GM19468 (cell line): ENCODE data around the gene MYO15A.

ENCODE experiments used
- ATAC-seq: cut with Tn5 transposase; IDR thresholded peaks from one replicate; pipeline ENCODE4 v1.9.1; 2021; ENCODE audit warnings: mild to moderate bottlenecking, moderate library complexity, moderate number of reproducible peaks; ENCODE audit not compliant: unreplicated experiment; ENCODE audit errors: extremely low read depth

MYO15A gene

DNA sequence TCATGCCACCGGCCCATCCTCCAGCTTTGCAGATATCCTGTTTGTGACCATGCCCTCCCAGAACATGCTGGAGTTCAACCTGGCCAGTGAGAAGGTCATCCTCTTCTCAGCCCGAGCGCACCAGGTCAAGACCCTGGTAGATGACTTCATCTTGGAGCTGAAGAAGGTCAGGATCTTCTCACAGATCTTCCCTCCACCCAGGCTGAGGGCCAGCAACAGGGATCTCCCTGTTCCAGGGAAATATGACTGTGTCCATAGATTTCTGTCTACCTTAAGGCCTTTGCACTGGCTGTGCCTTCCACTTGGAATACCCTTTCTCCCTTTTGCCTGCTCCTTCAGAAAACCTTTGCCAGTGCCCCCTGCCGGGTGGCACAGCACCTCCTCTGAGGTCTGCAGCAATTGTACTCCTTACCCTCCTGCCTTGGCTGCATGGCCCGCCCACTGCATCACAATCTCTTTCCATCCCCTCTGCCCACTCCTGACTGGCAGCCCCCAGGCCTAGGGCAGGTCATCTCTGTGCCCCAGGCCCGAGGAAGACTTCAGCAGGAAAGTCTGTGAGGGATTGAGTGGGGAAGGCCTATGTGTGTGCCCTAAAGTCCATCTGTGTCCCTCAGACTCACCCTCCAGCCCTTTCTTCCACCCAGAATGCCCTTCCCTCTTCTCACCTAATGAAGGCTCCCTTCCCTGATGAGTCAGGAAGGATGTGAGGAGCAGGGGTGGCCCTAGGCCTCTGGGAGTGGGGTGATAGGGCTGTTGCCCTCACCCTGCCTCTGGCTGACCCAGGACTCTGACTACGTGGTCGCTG, 47.8 kb downstream of the MYO15A start:
- ATAC-seq = no peak

DNA sequence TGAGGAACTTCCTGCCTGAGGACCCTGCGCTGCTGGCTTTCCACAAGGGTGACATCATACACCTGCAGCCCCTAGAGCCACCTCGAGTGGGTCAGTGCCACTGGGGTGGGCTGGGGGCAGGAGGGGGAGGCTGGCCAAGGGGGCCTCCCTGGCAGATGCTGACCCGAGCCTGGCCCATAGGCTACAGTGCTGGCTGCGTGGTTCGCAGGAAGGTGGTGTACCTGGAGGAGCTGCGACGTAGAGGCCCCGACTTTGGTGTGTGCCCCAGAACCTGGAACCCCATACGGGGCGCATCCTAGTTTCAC, 48.4 kb downstream of the MYO15A start:
- no peak for ATAC-seq

DNA sequence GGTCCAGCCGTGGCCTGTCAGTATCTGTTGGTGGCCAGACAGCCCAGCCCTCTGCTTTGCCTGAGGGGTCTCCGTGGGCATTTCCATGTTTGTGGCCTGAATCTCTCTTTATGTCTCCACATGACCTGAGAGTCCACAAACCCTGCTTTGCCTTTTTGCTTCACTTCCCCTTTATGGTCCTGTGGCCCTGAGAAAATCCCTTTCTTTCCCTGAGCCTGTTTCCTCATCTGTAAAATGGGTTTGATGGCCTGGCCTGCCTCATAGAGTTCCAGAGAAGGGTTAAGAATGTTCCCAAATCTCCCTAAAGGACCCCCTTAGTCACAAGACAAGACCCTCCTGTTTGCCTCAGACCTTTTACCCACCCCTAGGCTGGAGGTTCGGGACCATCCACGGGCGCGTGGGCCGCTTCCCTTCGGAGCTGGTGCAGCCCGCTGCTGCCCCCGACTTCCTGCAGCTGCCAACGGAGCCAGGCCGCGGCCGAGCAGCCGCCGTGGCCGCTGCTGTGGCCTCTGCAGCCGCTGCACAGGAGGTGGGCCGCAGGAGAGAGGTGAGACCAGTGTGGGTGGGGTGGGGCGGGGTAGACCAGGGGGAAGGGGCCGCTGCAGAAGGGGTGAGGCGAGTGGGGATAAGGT, 48.9 kb downstream of the MYO15A start:
- ATAC-seq = no peak

DNA sequence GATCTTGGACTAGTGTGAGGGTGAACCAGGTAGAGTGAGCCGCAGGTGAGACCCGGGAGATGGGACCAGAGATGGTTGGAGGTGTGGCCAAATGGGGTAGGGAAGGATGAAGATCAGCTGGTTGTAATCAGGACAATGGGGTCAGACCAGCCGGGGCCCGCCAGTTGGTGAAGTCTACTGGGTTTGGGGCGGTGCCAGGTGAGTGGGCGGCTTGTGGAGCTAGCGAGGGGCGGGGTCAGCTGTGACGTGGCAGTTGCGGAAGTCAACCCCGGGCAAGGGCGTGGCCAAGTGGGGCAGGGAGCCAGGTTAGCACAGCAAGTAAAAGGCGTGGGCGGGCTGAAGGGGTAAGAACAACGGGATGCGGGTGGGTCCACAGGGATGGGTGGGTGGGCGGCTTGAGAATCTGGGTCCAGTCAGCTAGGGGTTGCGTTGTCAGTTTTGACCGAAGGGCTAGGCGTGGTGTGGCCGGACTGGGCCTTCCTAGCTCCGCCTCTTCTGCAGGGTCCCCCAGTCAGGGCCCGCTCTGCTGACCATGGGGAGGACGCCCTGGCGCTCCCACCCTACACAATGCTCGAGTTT, 49.6 kb downstream of the MYO15A start:
- no peak for ATAC-seq

DNA sequence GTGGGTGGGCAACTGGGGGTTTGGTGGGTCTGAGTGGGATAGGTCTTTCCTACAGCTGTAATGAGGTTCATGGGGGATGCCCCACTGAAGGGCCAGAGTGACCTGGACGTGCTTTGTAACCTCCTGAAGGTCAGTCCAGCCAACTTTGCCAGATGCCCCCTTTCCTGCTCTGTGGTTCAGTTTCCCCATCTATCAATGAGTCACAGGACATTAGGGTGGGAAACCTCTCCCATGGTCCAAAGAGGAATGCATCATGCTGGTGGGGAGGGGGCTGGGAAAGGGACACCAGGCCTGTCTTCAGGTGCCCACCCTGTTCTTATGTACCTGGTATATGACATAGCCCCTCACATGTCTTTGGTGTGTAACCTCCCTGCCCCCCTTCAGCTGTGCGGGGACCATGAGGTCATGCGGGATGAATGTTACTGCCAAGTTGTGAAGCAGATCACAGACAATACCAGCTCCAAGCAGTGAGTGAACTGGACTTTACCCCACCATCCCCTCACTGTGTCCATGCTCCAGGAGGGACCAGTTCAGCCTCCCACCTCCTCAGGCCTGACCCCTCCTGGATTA, 51.1 kb downstream of the MYO15A start:
- no peak for ATAC-seq

DNA sequence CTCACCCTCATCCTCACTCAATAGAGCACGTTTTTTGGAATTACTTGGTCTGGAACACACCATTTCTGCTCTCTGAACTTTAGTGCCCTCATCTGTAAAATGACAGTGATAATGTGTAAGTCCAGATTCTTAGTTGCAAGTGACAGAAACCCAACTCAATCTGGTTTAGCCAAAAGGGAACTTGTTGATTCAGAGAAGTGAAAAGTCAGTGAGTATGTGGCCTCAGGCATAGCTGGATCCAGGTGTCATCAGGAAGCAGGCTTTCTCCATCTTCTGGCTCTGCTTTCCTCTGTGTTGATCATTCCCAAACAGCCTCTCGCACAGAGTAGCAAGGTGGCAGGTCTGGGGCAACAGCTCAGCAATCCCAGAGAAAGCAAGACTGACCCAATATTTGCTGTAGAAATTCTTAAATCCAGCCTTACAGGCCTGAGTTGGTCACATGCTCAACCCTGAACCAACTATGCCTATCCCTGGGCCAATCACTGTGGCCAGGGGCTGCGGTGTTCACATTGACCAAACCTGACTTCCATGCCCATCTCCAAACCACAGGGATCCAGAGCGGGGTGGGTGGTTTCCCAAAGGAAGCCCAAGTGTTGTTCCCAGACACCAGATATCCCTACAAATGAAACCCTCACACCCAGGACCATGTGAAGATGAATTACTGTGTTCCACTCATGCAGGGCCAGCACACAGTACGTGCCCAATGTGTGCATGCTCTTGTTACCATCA, 51.7 kb downstream of the MYO15A start:
- ATAC-seq = no peak

DNA sequence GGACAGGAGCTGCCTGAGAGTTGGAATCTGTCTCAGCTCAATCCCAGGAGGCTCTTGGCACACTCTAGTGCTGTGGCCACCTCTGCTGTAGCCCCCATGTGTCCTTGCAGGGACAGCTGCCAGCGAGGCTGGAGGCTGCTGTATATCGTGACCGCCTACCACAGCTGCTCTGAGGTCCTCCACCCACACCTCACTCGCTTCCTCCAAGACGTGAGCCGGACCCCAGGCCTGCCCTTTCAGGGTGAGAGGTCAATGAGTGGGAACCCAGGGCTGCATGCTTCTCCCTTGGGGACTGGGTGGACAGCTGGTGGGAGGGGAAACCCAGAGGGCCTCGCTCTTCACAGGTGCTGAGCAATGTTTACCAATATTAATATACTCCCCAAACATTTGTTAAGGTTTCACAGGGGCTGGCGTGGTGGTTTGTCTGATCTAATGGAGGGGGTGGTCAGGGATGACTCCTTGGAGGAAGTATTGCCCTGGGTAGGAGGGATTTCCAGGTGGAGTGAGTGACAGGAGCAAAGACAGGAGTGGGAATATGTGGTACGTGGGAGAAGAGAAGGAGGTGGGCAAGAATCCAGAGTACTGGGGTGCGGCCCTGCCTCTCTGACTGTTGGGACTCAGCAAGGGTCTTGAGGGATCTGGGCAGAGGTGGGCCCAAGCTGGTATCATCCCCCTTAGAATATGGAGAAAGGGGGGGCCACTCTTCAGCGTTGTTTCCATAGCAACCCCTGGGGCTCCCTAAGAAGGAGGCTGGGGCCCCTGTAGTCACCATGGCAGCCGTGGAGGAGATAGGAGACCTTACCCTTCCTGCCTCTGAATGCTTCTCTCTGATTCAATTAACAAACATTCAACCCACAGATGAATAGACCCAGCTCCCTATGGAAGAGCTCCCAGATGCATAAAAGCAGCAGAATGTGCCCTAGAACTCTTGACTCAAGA, 52.9 kb downstream of the MYO15A start:
- no peak for ATAC-seq

DNA sequence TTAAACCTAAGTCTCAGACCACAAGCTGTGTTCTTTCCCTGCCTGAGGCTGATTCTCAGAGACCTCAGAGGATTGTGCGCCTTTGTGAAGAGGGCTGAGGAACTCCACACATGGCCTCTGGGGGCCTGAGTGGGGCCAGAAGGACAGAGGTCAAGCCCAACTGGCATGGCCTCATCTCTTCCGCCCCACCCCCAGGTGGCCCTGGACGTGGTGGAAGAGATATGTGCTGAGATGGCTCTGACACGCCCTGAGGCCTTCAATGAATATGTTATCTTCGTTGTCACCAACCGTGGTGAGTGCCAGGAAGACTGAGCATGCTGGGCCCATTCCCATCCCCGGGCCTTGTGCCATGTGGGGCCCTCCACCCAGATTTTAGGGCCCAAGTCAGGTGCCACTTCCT, 55.0 kb downstream of the MYO15A start:
- no peak for ATAC-seq

DNA sequence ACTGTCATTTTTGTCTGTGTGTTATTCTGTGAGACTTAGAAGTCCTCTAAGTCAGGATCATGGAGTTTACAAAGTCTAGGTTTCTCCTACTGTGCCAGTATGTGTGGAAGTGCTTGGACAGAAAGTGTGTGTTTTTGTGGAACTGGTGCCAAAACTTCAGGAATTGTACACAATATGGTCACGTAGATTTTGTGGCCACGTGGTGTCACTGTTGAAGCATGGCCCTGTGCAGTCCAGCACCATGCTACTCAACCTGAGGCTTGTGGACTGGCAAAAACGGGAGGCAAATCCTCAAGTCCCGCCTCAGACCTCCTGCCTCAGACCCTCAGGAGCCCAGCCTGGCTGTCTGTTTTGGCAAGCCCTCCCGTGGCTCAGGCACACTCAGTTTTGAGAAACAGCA, 58.3 kb downstream of the MYO15A start:
- no peak for ATAC-seq

DNA sequence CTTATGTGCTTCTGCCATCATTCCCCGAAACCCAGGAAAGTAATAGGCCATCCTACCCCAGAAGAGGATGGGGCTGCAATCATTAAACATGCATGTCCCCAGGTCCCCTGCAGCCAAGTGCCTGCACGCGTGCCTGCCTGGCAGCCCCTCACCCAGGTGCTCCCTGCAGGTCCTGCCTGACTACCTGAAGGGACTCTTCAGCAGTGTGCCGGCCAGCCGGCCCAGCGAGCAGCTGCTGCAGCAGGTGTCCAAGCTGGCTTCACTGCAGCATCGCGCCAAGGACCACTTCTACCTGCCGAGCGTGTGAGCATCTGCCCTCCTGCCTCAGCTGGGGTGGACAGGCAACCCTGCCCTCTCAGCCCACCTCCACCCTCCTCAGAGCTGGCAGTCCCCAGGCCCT, 58.9 kb downstream of the MYO15A start:
- no peak for ATAC-seq

DNA sequence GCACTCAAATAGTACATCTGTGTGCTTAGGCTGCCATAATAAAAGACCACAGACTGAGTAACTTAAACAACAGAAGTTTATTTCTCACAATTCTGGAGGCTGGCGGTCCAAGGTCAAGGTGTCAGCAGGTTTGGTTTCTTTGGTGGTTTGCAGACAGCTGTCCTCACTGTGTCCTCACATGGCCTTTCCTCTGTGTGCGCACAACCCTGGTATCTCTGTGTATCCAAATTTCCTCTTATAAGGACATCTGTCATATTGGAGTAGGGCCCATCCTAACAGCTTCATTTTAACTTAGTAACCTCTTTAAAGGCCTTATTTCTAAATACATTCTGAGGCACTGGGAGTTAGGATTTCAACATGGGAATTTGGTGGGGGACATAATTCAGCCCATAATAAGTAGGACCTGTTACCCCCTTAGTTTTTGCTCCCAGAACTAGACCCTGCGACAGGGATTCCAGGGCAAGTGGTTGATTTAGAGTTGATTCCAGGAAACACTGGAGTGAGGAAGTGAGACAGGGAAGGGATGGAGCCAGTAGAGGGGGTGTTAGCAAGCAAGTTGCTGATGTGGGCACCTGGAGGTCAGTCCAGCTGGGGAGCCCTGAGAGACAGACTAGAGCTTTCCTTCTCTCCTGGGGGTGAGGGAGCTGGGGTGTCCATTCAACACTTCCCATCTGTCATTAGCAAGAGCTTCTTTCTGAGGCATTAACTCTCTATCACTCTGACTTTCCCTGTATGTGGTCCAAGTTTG, 64.1 kb downstream of the MYO15A start:
- no peak for ATAC-seq

DNA sequence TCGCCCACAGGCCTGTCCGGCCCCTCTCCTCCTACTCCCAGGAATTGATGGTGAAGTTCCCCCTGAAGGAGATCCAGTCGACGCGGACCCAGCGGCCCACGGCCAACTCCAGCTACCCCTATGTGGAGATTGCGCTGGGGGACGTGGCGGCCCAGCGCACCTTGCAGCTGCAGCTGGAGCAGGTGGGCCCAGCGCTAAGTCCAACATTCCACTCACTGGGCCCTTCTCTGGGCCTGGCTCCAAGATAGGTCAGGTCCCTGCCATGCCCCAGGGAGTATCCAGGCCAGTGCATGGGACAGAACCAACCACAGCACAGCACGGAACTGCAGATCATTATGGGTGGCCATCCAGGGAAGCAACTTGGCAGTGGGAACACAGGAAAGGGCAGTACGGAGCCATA, 65.2 kb downstream of the MYO15A start:
- no peak for ATAC-seq

DNA sequence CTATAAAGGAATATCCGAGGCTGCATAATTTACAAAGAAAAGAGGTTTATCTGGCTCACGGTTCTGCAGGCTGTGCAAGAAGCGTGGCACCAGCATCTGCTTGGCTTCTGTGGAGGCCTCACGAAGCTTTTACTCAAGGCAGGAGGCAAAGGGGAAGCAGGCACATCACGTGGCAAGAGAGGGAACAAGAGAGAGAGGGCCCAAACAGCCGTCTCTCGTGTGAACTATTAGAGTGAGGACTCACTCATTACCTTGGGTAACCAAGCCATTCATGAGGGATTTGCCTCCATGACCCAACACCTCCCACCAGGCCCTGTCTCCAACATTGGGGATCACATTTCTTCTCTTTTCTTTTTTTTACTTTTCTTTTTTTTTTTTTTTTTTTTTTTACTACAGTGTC, 67.6 kb downstream of the MYO15A start:
- ATAC-seq = no peak

DNA sequence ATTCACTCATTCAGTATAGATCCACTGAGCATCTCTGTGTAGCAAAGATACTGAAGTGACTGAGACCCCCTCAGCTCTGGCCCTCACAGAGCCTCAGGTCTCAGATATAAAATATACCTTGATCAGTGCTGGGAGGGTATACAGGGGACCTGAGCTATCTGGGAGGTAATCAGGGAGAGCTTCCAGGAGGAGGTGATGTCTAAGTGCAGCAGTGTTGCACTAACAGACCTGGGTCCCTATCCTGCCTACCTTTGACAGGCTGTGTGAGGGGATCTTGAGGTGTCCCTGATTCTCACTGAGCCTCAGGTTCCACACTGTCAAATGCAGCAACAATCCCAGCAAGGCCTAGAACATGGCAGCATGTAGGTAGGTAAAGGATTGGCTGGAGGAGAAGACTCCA, 68.6 kb downstream of the MYO15A start:
- no peak for ATAC-seq

DNA sequence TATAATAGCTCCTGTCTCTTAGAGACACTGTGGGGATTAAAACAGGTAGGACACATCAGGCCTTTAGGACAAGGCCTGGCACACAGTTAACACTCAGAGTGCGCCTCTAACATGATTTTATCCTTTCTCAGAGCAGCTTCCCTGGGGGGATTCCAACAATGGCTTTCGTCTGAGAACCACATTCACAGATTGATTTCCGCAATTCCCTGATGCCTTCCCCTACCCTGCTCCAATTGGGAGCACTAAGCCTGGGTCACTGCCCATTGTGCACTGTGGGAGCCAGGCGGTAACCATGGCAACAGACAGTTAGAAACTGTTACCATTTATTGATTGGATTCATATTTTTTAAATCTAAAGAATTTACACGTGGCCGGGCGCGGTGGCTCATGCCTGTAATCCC, 69.2 kb downstream of the MYO15A start:
- ATAC-seq = no peak

DNA sequence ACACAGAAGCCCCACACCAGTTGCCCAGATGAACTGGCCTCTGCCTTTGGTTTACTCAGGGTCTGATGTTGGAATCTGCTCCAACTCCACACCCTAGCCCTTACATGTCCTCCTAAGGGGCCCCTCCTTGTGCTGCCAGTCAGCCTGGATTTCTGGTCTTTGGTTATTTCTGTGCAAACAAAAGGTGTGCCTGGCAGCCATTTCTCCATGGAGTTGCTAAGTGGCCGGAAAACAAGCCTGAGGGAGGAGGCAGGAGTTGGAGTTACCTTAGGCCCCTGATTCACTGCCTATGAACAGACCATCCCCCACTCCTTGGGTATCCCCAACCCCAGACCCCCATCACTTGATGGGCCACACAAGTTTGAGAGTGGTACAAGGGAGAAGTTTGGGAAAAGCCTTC, 70.6 kb downstream of the MYO15A start:
- ATAC-seq = no peak

DNA sequence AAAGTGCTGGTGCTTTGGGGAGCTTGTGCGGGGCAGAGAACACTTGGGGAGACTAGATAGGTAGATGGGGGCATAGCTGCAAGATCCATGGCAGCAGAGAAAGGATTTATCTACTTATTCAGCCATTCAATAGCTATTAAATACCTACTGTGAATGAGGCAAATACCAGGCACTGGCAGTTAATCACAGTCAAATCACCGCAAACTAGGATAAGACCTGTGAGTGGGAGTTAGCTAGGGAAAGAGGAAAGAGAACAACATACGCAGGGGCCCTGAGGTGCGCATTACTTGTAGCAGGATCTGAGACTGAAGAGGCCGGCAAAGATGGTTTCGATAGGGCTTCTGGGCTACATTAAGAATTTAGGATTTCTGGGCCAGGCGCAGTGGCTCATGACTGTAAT, 71.2 kb downstream of the MYO15A start:
- no peak for ATAC-seq

DNA sequence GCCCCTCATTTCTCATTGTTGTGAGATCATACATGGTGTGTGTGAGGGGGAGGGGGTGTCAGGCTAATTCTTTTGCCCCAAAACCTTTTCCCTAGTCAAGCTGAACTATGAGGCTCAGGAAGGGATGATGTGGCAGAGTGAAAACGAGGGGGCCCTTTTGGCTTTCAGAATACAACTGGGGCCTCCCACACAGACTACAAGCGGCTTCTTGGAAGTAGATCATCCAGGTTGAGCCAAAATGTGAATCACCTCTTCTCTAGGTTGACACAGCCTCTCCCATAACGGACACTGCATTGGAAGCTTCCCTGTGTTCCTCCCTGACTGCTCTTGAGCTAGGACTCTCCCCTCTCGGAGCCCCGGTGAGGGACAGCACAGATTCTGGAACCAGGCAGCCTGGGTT, 72.8 kb downstream of the MYO15A start:
- no peak for ATAC-seq
